Hepatocyte (in vitro differentiated cells): ENCODE measurements around the gene XKR7. TPM values are rescaled to one million over a fixed set of nuclear protein-coding genes. Genes with fewer than 3 reads are reported as not detected.

Experiments used
- DNase-seq: peaks from one replicate; pipeline ENCODE4 v3.0.0-alpha.2; 2016; ENCODE audit warnings: low spot score
- H2AFZ ChIP-seq: fragments of 200-600 bp; sonication (generic); 2 replicates; pipeline ENCODE4 v1.6.0; 2016; ENCODE audit warnings: antibody characterized with exemption, mild to moderate bottlenecking
- H3K27ac ChIP-seq: fragments of 200-600 bp; sonication (generic); 2 replicates; pipeline ENCODE4 v1.5.1; 2016; ENCODE audit warnings: mild to moderate bottlenecking
- H3K27me3 ChIP-seq: fragments of 200-600 bp; sonication (generic); 2 replicates; pipeline ENCODE4 v1.6.1; 2016
- H3K36me3 ChIP-seq: fragments of 200-600 bp; sonication (generic); replicated peaks from 2 replicates; pipeline ENCODE4 v1.5.1; 2016; ENCODE audit warnings: low read depth; ENCODE audit not compliant: insufficient read depth
- H3K4me1 ChIP-seq: fragments of 200-600 bp; sonication (generic); 2 replicates; pipeline ENCODE4 v1.5.1; 2016; ENCODE audit warnings: mild to moderate bottlenecking, moderate library complexity; ENCODE audit not compliant: insufficient read depth
- H3K4me2 ChIP-seq: fragments of 200-600 bp; sonication (generic); 2 replicates; pipeline ENCODE4 v1.6.0; 2016
- H3K4me3 ChIP-seq: fragments of 200-600 bp; sonication (generic); 2 replicates; pipeline ENCODE4 v1.5.1; 2016; ENCODE audit warnings: mild to moderate bottlenecking
- H3K79me2 ChIP-seq: fragments of 200-600 bp; sonication (generic); 2 replicates; pipeline ENCODE4 v1.6.0; 2017; ENCODE audit warnings: mild to moderate bottlenecking
- H3K9me2 ChIP-seq: fragments of 200-600 bp; sonication (generic); replicated peaks from 2 replicates; pipeline ENCODE4 v1.6.0; 2017; ENCODE audit warnings: mild to moderate bottlenecking; ENCODE audit not compliant: insufficient read depth
- H3K9me3 ChIP-seq: fragments of 200-600 bp; sonication (generic); 2 replicates; pipeline ENCODE4 v1.5.1; 2016; ENCODE audit warnings: low read depth, mild to moderate bottlenecking
- H4K20me1 ChIP-seq: fragments of 200-600 bp; sonication (generic); 2 replicates; pipeline ENCODE4 v1.6.0; 2016; ENCODE audit warnings: mild to moderate bottlenecking; ENCODE audit not compliant: insufficient read depth, poor library complexity, severe bottlenecking
- CTCF ChIP-seq: fragments of 200-600 bp; sonication (generic); IDR thresholded peaks from 2 replicates; pipeline ENCODE4 v1.5.1; 2016; ENCODE audit warnings: antibody characterized with exemption, mild to moderate bottlenecking; ENCODE audit not compliant: poor library complexity
- EZH2 ChIP-seq: fragments of 200-600 bp; sonication (generic); IDR thresholded peaks from 2 replicates; pipeline ENCODE4 v1.6.1; 2016; ENCODE audit warnings: antibody characterized with exemption, mild to moderate bottlenecking, borderline replicate concordance
- EZH2phosphoT487 ChIP-seq: fragments of 200-600 bp; sonication (generic); IDR thresholded peaks from one replicate; pipeline ENCODE4 v1.6.1; 2018; ENCODE audit warnings: antibody characterized with exemption, mild to moderate bottlenecking, low read depth, moderate library complexity; ENCODE audit not compliant: unreplicated experiment, severe bottlenecking
- WGBS: methylation state at CpG from one replicate; pipeline ENCODE4 v1.1.6; 2016; ENCODE audit warnings: low lambda C conversion rate; ENCODE audit errors: missing lambda C conversion rate; 5-methylcytosine and 5-hydroxymethylcytosine counted together
- polyA plus RNA-seq: library from polyadenylated mRNA; unstranded; fragments of >200 nt; fragmentation: Nextera tagmentation; extraction: Ambion mirVana; gene quantifications from 2 replicates; pipeline ENCODE4 v1.2.1, GENCODE V29; 2016
- total RNA-seq: library from RNA; depleted of rRNA; stranded (reverse); fragments of >200 nt; gene quantifications from 2 replicates; pipeline ENCODE4 v1.2.3, GENCODE V29; 2014

The XKR7 gene
- total and polyA plus RNA-seq, 2 experiments from 2014 or later = 0.37 TPM; not detected in 1

GRCh38 chr20:31974296-31974695 lies 6.3 kb downstream of the XKR7 start:
- no peaks in the 10 kb centered on the region for H3K4me1 ChIP-seq
- 92% methylated on average over 2 of the region's 2 CpGs for WGBS
- no peaks in the 10 kb centered on the region for H3K79me2 ChIP-seq
- no peak overlapping the region for H3K27ac ChIP-seq
- no peak overlapping the region for H3K4me3 ChIP-seq
- no peaks in the 10 kb centered on the region for H3K36me3 ChIP-seq
- no peak overlapping the region for H3K4me2 ChIP-seq
- peaks cover 45% of the 10 kb centered on the region for H3K27me3 ChIP-seq
- no peaks in the 10 kb centered on the region for H4K20me1 ChIP-seq
- H3K9me3 ChIP-seq = no peaks in the 10 kb centered on the region
- no peak for TF ChIP-seq EZH2
- TF ChIP-seq CTCF = no peak
- TF ChIP-seq EZH2phosphoT487 = no peak
- no peaks in the 10 kb centered on the region for H3K9me2 ChIP-seq
- DNase-seq = no peak
- no peak overlapping the region for H2AFZ ChIP-seq

- DNase-seq = no peak
- Histone ChIP-seq H4K20me1 (no peaks in the 10 kb centered on the region), H3K4me3 (no peak overlapping the region), H3K27me3 (peaks cover 38% of the 10 kb centered on the region), H3K4me1 (no peaks in the 10 kb centered on the region), H3K27ac (no peak overlapping the region), H2AFZ (no peak overlapping the region), H3K4me2 (no peak overlapping the region), H3K9me3 (no peaks in the 10 kb centered on the region), H3K79me2 (no peaks in the 10 kb centered on the region), H3K36me3 (no peaks in the 10 kb centered on the region), H3K9me2 (no peaks in the 10 kb centered on the region)
- TF ChIP-seq EZH2 = no peak
- TF ChIP-seq EZH2phosphoT487 = no peak
- no peak for TF ChIP-seq CTCF
- 31% methylated on average over 10 of the region's 10 CpGs for WGBS
Observed at GRCh38 chr20:31974951-31975487, 7.1 kb downstream of the XKR7 start.

GRCh38 chr20:31975874-31976273 lies 7.9 kb downstream of the XKR7 start:
- Histone ChIP-seq H2AFZ (no peak overlapping the region), H3K27ac (no peak overlapping the region), H4K20me1 (no peaks in the 10 kb centered on the region), H3K4me2 (no peak overlapping the region), H3K4me3 (no peak overlapping the region), H3K36me3 (no peaks in the 10 kb centered on the region), H3K79me2 (no peaks in the 10 kb centered on the region), H3K9me2 (no peaks in the 10 kb centered on the region), H3K9me3 (no peaks in the 10 kb centered on the region), H3K27me3 (peaks cover 29% of the 10 kb centered on the region), H3K4me1 (no peaks in the 10 kb centered on the region)
- 100% methylated on average over 2 of the region's 2 CpGs for whole genome bisulfite sequencing
- no peak for DNase-seq
- no peak for TF ChIP-seq EZH2phosphoT487
- no peak for TF ChIP-seq EZH2
- no peak for TF ChIP-seq CTCF
